Thyroid gland (tissue), 4 donors: Measurements from ENCODE around the gene MGMT. TPM values are rescaled to one million over a fixed set of nuclear protein-coding genes. Genes with fewer than 3 reads are reported as not detected.

ENCODE experiments used
- DNase-seq, 2 donors: peaks; one replicate each; pipeline ENCODE4 v3.0.0-alpha.2; 2019
- H3K27ac ChIP-seq, 3 donors: fragments of 200-600 bp; sonication (generic); 1 replicate in 2 of 3; 2 replicates in 1 of 3; pipeline ENCODE4 v1.5.1; 2016 to 2019; ENCODE audit warnings: mild to moderate bottlenecking in 1 of 3, moderate library complexity in 1 of 3
- H3K27me3 ChIP-seq: fragments of 200-600 bp; sonication (generic); one replicate; pipeline ENCODE4 v1.5.1; 2019
- H3K36me3 ChIP-seq, 2 donors: fragments of 200-600 bp; sonication (generic); one replicate each; pipeline ENCODE4 v1.5.1; 2016 to 2019
- H3K4me1 ChIP-seq, 2 donors: fragments of 200-600 bp; sonication (generic); one replicate each; pipeline ENCODE4 v1.5.1; 2017 to 2019
- H3K4me3 ChIP-seq, 3 donors: fragments of 200-600 bp; sonication (generic); replicated peaks in 1 of 3; 1 replicate in 2 of 3; 2 replicates in 1 of 3; pipeline ENCODE4 v1.5.1; 2016; ENCODE audit warnings: mild to moderate bottlenecking in 1 of 3
- H3K9me3 ChIP-seq: fragments of 200-600 bp; sonication (generic); one replicate; pipeline ENCODE4 v1.5.1; 2017
- CTCF ChIP-seq, 6 experiments: fragments of 200-600 bp in 3 of 6; fragments of 450-650 bp in 3 of 6; sonication (generic) in 3 of 6; IDR thresholded peaks; one replicate each; pipeline ENCODE4 v1.5.1; 2016 to 2019; ENCODE audit warnings: antibody characterized with exemption in 6 of 6, mild to moderate bottlenecking in 2 of 6, inconsistent platforms in 1 of 6, moderate library complexity in 1 of 6
- POLR2A ChIP-seq, 2 donors: fragments of 450-650 bp; IDR thresholded peaks; one replicate each; pipeline ENCODE4 v1.6.1; 2017; ENCODE audit warnings: antibody characterized with exemption in 2 of 2, mild to moderate bottlenecking in 2 of 2, moderate library complexity in 1 of 2
- WGBS, 2 donors: methylation state at CpG; one replicate each; pipeline ENCODE4 v1.1.5; 2017; 5-methylcytosine and 5-hydroxymethylcytosine counted together
- intact Hi-C: fragments of 100-400 bp; cut with DNase I; formaldehyde crosslinking; loops from one replicate; pipeline ENCODE4 v1.15.1; 2023
- total RNA-seq, 4 donors: library from RNA; depleted of rRNA; stranded (reverse); fragments of >200 nt; gene quantifications; one replicate each; pipeline ENCODE4 v1.2.3, GENCODE V29; 2016

The MGMT gene
- total RNA-seq, 4 donors from 2014 or later: 17.6 to 48.7 (median 30.7) TPM

- Histone ChIP-seq H3K4me3 (no peak overlapping the region), H3K36me3 (no peaks in the 10 kb centered on the region), H3K4me1 (no peaks in the 10 kb centered on the region), H3K27me3 (no peaks in the 10 kb centered on the region), H3K27ac (no peak overlapping the region), H3K9me3 (no peaks in the 10 kb centered on the region)
- 90 to 91% methylated on average over 2 of the region's 2 CpGs for WGBS, 2 donors
- intact Hi-C loops: no loop called here
- DNase-seq: no peak
- TF ChIP-seq CTCF (IDR thresholded peaks at IDR 0.05) (no peak), POLR2A (IDR thresholded peaks at IDR 0.05) (no peak)
Observed at GRCh38 chr10:129621693-129622092, 154.7 kb downstream of the MGMT start.

- WGBS, 2 donors: 93 to 94% methylated on average over 3 of the region's 3 CpGs
- Histone ChIP-seq H3K27me3 (no peaks in the 10 kb centered on the region), H3K4me1 (no peaks in the 10 kb centered on the region), H3K9me3 (no peaks in the 10 kb centered on the region), H3K4me3 (no peak overlapping the region), H3K36me3 (no peaks in the 10 kb centered on the region), H3K27ac (no peak overlapping the region)
- TF ChIP-seq POLR2A (IDR thresholded peaks at IDR 0.05) (no peak), CTCF (IDR thresholded peaks at IDR 0.05) (no peak)
- intact Hi-C loops: no loop called here
- no peak for DNase-seq
Observed at GRCh38 chr10:129622291-129622690, 155.2 kb downstream of the MGMT start.

GRCh38 chr10:129622736-129623135 is 155.7 kb downstream of the MGMT start:
- intact Hi-C loops: no loop called here
- no peak for DNase-seq
- Histone ChIP-seq H3K9me3 (no peaks in the 10 kb centered on the region), H3K27me3 (no peaks in the 10 kb centered on the region), H3K4me3 (no peak overlapping the region), H3K36me3 (no peaks in the 10 kb centered on the region), H3K4me1 (no peaks in the 10 kb centered on the region), H3K27ac (no peak overlapping the region)
- WGBS, 2 donors: 80 to 83% methylated on average over 9 of the region's 9 CpGs
- TF ChIP-seq POLR2A (IDR thresholded peaks at IDR 0.05) (no peak), CTCF (IDR thresholded peaks at IDR 0.05) (no peak)

GRCh38 chr10:129624526-129624925 is 157.5 kb downstream of the MGMT start:
- intact Hi-C loops: no loop called here

GRCh38 chr10:129626309-129626708 is 159.3 kb downstream of the MGMT start:
- H3K4me1 ChIP-seq: no peaks in the 10 kb centered on the region
- no peaks in the 10 kb centered on the region for H3K36me3 ChIP-seq
- intact Hi-C loops: no loop called here
- no peak overlapping the region for H3K27ac ChIP-seq
- DNase-seq: no peak
- TF ChIP-seq POLR2A (IDR thresholded peaks at IDR 0.05) (no peak), CTCF (IDR thresholded peaks at IDR 0.05) (no peak)
- no peaks in the 10 kb centered on the region for H3K9me3 ChIP-seq
- no peak overlapping the region for H3K4me3 ChIP-seq
- WGBS, 2 donors: 91% methylated on average over 15 of the region's 15 CpGs
- no peaks in the 10 kb centered on the region for H3K27me3 ChIP-seq

More at GRCh38 chr10:129624526-129624925, 157.5 kb downstream of the MGMT start:
- H3K36me3 ChIP-seq: no peaks in the 10 kb centered on the region
- no peak for DNase-seq
- TF ChIP-seq CTCF (IDR thresholded peaks at IDR 0.05) (no peak), POLR2A (IDR thresholded peaks at IDR 0.05) (no peak)
- no peak overlapping the region for H3K27ac ChIP-seq
- no peaks in the 10 kb centered on the region for H3K9me3 ChIP-seq
- 85% methylated on average over 11 of the region's 11 CpGs for WGBS, 2 donors
- no peaks in the 10 kb centered on the region for H3K27me3 ChIP-seq
- no peaks in the 10 kb centered on the region for H3K4me1 ChIP-seq
- no peak overlapping the region for H3K4me3 ChIP-seq
